ENCODE data around the gene RHOBTB3.

DNA sequence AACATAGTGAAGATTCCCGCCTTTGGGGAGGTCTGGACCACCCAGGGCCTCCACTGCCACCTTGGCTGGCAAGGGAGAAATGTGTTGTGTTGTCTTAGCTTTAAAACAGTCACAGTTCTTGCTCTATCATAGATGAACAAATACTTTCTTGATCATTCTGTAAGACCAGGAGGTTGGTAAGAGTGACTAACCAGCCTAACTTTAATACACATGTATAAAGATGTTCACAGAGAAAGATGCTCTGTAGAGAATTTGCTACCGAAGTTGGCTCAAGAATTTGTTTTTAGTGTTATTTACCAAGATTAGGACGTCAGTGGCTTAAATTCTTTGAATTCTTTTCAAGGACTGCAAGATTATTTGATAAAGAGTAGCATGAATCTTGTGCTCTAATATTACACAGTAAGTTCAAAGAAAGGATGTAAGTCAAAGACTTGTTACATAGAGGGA, 63.0 kb downstream of the RHOBTB3 start:
- TF ChIP-seq POLR2AphosphoS5 (IDR thresholded peaks at IDR 0.05) (no peak), POLR2A (IDR thresholded peaks at IDR 0.05) (no peak), EP300 (IDR thresholded peaks at IDR 0.05) (no peak)
- TF ChIP-seq, protein P1, sequence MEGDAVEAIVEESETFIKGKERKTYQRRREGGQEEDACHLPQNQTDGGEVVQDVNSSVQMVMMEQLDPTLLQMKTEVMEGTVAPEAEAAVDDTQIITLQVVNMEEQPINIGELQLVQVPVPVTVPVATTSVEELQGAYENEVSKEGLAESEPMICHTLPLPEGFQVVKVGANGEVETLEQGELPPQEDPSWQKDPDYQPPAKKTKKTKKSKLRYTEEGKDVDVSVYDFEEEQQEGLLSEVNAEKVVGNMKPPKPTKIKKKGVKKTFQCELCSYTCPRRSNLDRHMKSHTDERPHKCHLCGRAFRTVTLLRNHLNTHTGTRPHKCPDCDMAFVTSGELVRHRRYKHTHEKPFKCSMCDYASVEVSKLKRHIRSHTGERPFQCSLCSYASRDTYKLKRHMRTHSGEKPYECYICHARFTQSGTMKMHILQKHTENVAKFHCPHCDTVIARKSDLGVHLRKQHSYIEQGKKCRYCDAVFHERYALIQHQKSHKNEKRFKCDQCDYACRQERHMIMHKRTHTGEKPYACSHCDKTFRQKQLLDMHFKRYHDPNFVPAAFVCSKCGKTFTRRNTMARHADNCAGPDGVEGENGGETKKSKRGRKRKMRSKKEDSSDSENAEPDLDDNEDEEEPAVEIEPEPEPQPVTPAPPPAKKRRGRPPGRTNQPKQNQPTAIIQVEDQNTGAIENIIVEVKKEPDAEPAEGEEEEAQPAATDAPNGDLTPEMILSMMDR (IDR thresholded peaks at IDR 0.05): no peak

Data from stomach (tissue), 4 donors.